CD8-positive, alpha-beta memory T cell (primary cell): Measurements from ENCODE around the gene ZACN. TPM values are rescaled to one million over a fixed set of nuclear protein-coding genes. Genes with fewer than 3 reads are reported as not detected.

ENCODE experiments used
- CTCF ChIA-PET: fragments of 350-600 bp; sonication (Branson Sonifier 250); formaldehyde crosslinking; loops from one replicate; lab custom pipeline; 2021; ENCODE audit warnings: antibody characterized with exemption; lab: Charles Lee
- POLR2A ChIA-PET: fragments of 350-600 bp; sonication (Branson Sonifier 250); formaldehyde crosslinking; loops from one replicate; lab custom pipeline; 2021; ENCODE audit warnings: antibody characterized with exemption; lab: Charles Lee
- DNase-seq, 5 donors: peaks; one replicate each; pipeline versions ENCODE4 v3.0.0 to v3.0.0-alpha.2; 2020 to 2022; ENCODE audit warnings: mixed read lengths in 1 of 5
- H3K27ac ChIP-seq: one replicate; pipeline ENCODE4 v1.7.0; 2013; ENCODE audit warnings: low read depth, mild to moderate bottlenecking, low read length, moderate library complexity
- H3K27me3 ChIP-seq: 2 replicates; pipeline ENCODE4 v1.7.0; 2013; ENCODE audit warnings: low read length, mild to moderate bottlenecking; ENCODE audit not compliant: insufficient read depth, poor library complexity, severe bottlenecking
- H3K36me3 ChIP-seq: 2 replicates; pipeline ENCODE4 v1.7.0; 2013; ENCODE audit warnings: mild to moderate bottlenecking, low read length, moderate library complexity; ENCODE audit not compliant: insufficient read depth
- H3K4me1 ChIP-seq: 2 replicates; pipeline ENCODE4 v1.7.0; 2013; ENCODE audit warnings: mild to moderate bottlenecking, low read length, moderate library complexity; ENCODE audit not compliant: insufficient read depth
- H3K4me3 ChIP-seq: 2 replicates; pipeline ENCODE4 v1.7.0; 2013; ENCODE audit warnings: mild to moderate bottlenecking, low read length
- H3K9me3 ChIP-seq: 2 replicates; pipeline ENCODE4 v1.7.0; 2013; ENCODE audit warnings: mild to moderate bottlenecking, low read length
- H3K27ac Mint-ChIP-seq, 8 donors: one replicate each; pipeline ENCODE4 v1.8.0; 2020 to 2021; ENCODE audit warnings: mixed read lengths in 8 of 8, mild to moderate bottlenecking in 6 of 8, inconsistent platforms in 3 of 8, moderate library complexity in 3 of 8
- H3K27me3 Mint-ChIP-seq, 2 donors: one replicate each; pipeline ENCODE4 v1.8.0; 2020 to 2021; ENCODE audit warnings: mixed read lengths in 2 of 2, mild to moderate bottlenecking in 1 of 2, moderate library complexity in 1 of 2
- H3K36me3 Mint-ChIP-seq, 3 donors: one replicate each; pipeline ENCODE4 v1.8.0; 2020 to 2021; ENCODE audit warnings: mixed read lengths in 3 of 3, inconsistent platforms in 1 of 3, mild to moderate bottlenecking in 1 of 3
- H3K4me1 Mint-ChIP-seq, 3 donors: one replicate each; pipeline ENCODE4 v1.8.0; 2020 to 2021; ENCODE audit warnings: mixed read lengths in 3 of 3, inconsistent platforms in 1 of 3, mild to moderate bottlenecking in 1 of 3
- H3K4me3 Mint-ChIP-seq, 7 donors: one replicate each; pipeline ENCODE4 v1.8.0; 2020 to 2021; ENCODE audit warnings: mixed read lengths in 7 of 7, mild to moderate bottlenecking in 6 of 7, moderate library complexity in 4 of 7, inconsistent platforms in 2 of 7
- H3K9me3 Mint-ChIP-seq, 5 donors: one replicate each; pipeline ENCODE4 v1.8.0; 2020 to 2022; ENCODE audit warnings: mixed read lengths in 5 of 5, mild to moderate bottlenecking in 3 of 5, moderate library complexity in 2 of 5, inconsistent platforms in 1 of 5
- polyA plus RNA-seq: library from polyadenylated mRNA; unstranded; fragments of 300-500 nt; fragmentation: Illumina TruSeq; gene quantifications from one replicate; pipeline ENCODE4 v1.2.3, GENCODE V29; 2021
- total RNA-seq, 2 experiments: library from RNA; stranded (reverse); gene quantifications; one replicate each; pipeline ENCODE4 v1.2.3, GENCODE V29; 2021

The ZACN gene
- total and polyA plus RNA-seq, 3 experiments from 2014 or later, result 2.8 to 4.1 (median 3.0) TPM

GRCh38 chr17:76124582-76125390, 45.8 kb downstream of the ZACN start:
- H3K9me3 ChIP-seq, result no peaks in the 10 kb centered on the region
- H3K36me3 ChIP-seq, result no peaks in the 10 kb centered on the region
- no peak overlapping the region for H3K4me3 ChIP-seq
- peaks cover 3 to 19% (median 5%) of the 10 kb centered on the region in 3 donors for H3K4me1 Mint-ChIP-seq
- no peak overlapping the region for H3K27ac ChIP-seq
- H3K4me1 ChIP-seq, result peaks cover 8% of the 10 kb centered on the region
- H3K4me3 Mint-ChIP-seq, result no peak overlapping the region
- peak overlapping the region in 1 of 8 donors; percentile 23 for H3K27ac Mint-ChIP-seq
- CTCF ChIA-PET, result interaction anchor here (0.6 to 16.0 kb wide), 8 partner anchors 9 to 181 kb away, joined by 3 to 227 read pairs (median 4); no protein-coding TSS in a partner anchor
- H3K9me3 Mint-ChIP-seq, result no peaks in the 10 kb centered on the region
- DNase-seq, result no peak
- no peaks in the 10 kb centered on the region for H3K27me3 ChIP-seq
- POLR2A ChIA-PET, result no interaction called here
- no peaks in the 10 kb centered on the region for H3K27me3 Mint-ChIP-seq
- H3K36me3 Mint-ChIP-seq, result no peaks in the 10 kb centered on the region

DNA sequence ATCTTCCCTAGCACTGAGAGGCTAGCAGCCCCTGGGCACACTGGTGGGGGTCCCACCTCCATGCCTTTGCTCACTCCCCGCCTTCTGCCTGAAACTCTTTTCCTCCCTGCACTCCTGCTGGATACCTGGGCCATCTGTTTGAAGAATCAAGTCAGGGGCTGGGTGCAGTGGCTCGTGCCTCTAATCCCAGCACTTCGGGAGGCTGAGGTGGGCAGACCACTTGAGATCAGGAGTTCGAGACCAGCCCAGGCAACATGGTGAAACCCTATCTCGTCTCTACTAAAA, 46.4 kb downstream of the ZACN start:
- CTCF ChIA-PET, result interaction anchor here (0.6 to 16.0 kb wide), 5 partner anchors 25 to 180 kb away, joined by 3 to 227 read pairs (median 4); no protein-coding TSS in a partner anchor

DNA sequence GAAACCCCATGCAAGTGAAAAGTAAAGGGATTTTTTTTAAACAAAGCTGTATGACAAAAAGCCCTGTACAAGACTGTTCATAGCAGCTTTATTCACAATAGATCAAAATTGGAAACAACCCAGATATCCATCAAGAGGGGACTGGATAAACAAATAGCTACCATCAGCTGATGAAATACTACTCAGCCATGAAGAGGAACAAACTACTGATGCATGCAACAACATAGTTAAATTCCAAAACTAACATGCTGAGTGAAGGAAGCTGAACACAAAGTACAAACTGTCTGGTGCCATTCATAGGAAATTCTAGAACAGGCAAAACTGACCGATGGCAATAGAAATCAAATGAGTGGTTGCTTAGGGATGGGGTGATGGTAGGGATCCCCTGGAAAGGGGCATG, 46.9 kb downstream of the ZACN start:
- Mint-ChIP-seq H3K36me3 (no peaks in the 10 kb centered on the region), H3K27me3 (peaks cover 0 to 2% of the 10 kb centered on the region in 2 donors), H3K4me1 (peaks cover 0 to 19% (median 5%) of the 10 kb centered on the region in 3 donors), H3K4me3 (no peak overlapping the region), H3K9me3 (no peaks in the 10 kb centered on the region), H3K27ac (peak overlapping the region in 1 of 8 donors; percentile 1)
- Histone ChIP-seq H3K4me3 (no peak overlapping the region), H3K4me1 (peaks cover 8% of the 10 kb centered on the region), H3K9me3 (no peaks in the 10 kb centered on the region), H3K27me3 (no peaks in the 10 kb centered on the region), H3K27ac (no peak overlapping the region), H3K36me3 (no peaks in the 10 kb centered on the region)
- POLR2A ChIA-PET, result no interaction called here
- CTCF ChIA-PET, result interaction anchor here (0.8 to 16.0 kb wide), 8 partner anchors 25 to 173 kb away, joined by 3 to 227 read pairs (median 4); no protein-coding TSS in a partner anchor
- DNase-seq, result no peak

More for the DNA sequence above, 46.4 kb downstream of the ZACN start:
- Histone ChIP-seq H3K36me3 (no peaks in the 10 kb centered on the region), H3K4me1 (peaks cover 8% of the 10 kb centered on the region), H3K9me3 (no peaks in the 10 kb centered on the region), H3K4me3 (no peak overlapping the region), H3K27me3 (no peaks in the 10 kb centered on the region), H3K27ac (no peak overlapping the region)
- peaks cover 3 to 19% (median 5%) of the 10 kb centered on the region in 3 donors for H3K4me1 Mint-ChIP-seq
- no peaks in the 10 kb centered on the region for H3K27me3 Mint-ChIP-seq
- DNase-seq, result no peak
- H3K27ac Mint-ChIP-seq, result peak overlapping the region in 1 of 8 donors; percentile 41
- peak overlapping the region in 1 of 7 donors; percentile 18 for H3K4me3 Mint-ChIP-seq
- POLR2A ChIA-PET, result no interaction called here
- no peaks in the 10 kb centered on the region for H3K36me3 Mint-ChIP-seq
- no peaks in the 10 kb centered on the region for H3K9me3 Mint-ChIP-seq

GRCh38 chr17:76130473-76130872, 51.5 kb downstream of the ZACN start:
- Mint-ChIP-seq H3K27me3 (peaks cover 0 to 4% of the 10 kb centered on the region in 2 donors), H3K9me3 (no peaks in the 10 kb centered on the region), H3K4me3 (no peak overlapping the region), H3K27ac (no peak overlapping the region), H3K4me1 (peaks cover 9 to 22% (median 11%) of the 10 kb centered on the region in 3 donors), H3K36me3 (no peaks in the 10 kb centered on the region)
- Histone ChIP-seq H3K27me3 (no peaks in the 10 kb centered on the region), H3K4me3 (no peak overlapping the region), H3K27ac (no peak overlapping the region), H3K9me3 (no peaks in the 10 kb centered on the region), H3K36me3 (no peaks in the 10 kb centered on the region), H3K4me1 (peaks cover 13% of the 10 kb centered on the region)
- ChIA-PET CTCF (interaction anchor here (0.8 to 16.0 kb wide), 5 partner anchors 9 to 149 kb away, joined by 3 to 227 read pairs (median 4); no protein-coding TSS in a partner anchor), POLR2A (no interaction called here)
- DNase-seq, result no peak

GRCh38 chr17:76131051-76131691, 52.2 kb downstream of the ZACN start:
- Mint-ChIP-seq H3K4me1 (peaks cover 9 to 24% (median 13%) of the 10 kb centered on the region in 3 donors), H3K9me3 (no peaks in the 10 kb centered on the region), H3K4me3 (no peak overlapping the region), H3K36me3 (no peaks in the 10 kb centered on the region), H3K27ac (no peak overlapping the region), H3K27me3 (peaks cover 0 to 5% of the 10 kb centered on the region in 2 donors)
- Histone ChIP-seq H3K36me3 (no peaks in the 10 kb centered on the region), H3K27ac (no peak overlapping the region), H3K4me3 (no peak overlapping the region), H3K4me1 (peaks cover 16% of the 10 kb centered on the region), H3K9me3 (no peaks in the 10 kb centered on the region), H3K27me3 (no peaks in the 10 kb centered on the region)
- ChIA-PET POLR2A (no interaction called here), CTCF (interaction anchor here (1.2 kb wide), 1 partner anchor 11 kb away, joined by 4 read pairs; no protein-coding TSS in a partner anchor)
- no peak for DNase-seq

DNA sequence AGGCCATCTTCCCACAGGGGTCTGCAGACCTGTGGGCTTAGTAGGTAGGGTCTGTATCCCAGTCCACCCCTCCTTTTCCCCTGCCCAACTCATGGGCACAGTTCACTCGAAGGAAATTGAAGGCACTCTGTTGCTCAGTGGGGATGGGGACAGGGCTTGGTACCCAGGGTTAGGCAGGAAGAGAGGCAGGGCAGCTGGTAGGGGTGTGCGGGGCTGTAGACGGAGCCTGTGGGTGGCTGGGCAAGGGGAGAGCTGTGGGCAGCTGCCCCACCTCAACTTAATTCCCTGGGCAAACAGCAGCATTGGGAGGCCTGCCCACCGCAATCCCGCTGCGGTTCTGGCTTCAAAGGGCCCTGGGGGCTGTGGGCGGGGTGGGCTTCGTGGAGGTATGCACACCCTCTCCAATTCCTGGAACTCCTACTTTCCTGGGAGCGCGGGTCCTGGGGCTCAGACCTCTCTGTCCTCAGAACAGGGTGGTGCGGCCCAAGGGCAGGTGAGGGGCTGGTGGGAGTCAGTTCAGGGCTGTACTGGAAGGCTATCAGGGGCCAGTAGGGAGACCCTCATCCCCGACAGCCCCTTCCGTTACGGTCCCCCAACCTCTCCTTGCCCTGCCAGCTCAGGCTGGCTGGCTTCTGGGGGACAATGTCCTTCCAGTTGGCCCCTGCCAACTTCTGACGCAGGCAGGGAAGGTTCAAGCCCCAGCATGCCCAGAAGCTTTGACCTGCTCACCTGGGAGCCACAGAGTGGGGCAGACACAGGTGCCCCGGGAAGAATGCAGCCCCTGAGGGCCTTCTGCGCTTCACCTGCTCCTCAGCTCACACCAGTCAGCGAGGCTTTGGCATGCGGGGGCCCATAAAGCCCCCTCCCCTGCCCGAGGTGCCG, 53.0 kb downstream of the ZACN start:
- H3K27ac ChIP-seq, result no peak overlapping the region
- Mint-ChIP-seq H3K27ac (peak overlapping the region in 1 of 8 donors; percentile 19), H3K4me1 (peaks cover 9 to 22% (median 13%) of the 10 kb centered on the region in 3 donors), H3K36me3 (no peaks in the 10 kb centered on the region), H3K4me3 (no peak overlapping the region), H3K27me3 (peaks cover 0 to 5% of the 10 kb centered on the region in 2 donors), H3K9me3 (no peaks in the 10 kb centered on the region)
- H3K9me3 ChIP-seq, result no peaks in the 10 kb centered on the region
- CTCF ChIA-PET, result interaction anchor here (1.2 to 1.8 kb wide), 2 partner anchors 10 to 48 kb away, joined by 3 to 8 read pairs; no protein-coding TSS in a partner anchor
- no peaks in the 10 kb centered on the region for H3K36me3 ChIP-seq
- H3K4me1 ChIP-seq, result peaks cover 11% of the 10 kb centered on the region
- POLR2A ChIA-PET, result interaction anchor here (0.7 kb wide), 1 partner anchor 29 kb away, joined by 3 read pairs; no protein-coding TSS in a partner anchor
- H3K27me3 ChIP-seq, result no peaks in the 10 kb centered on the region
- DNase-seq, result no peak
- no peak overlapping the region for H3K4me3 ChIP-seq
